LNCaP clone FGC (cell line): ENCODE data around the gene SLC29A1.

Experiments
- DNase-seq: peaks from one replicate; pipeline ENCODE4 v3.0.0-alpha.2; 2011; ENCODE audit warnings: low read depth
- H3K4me3 ChIP-seq: 2 replicates; pipeline ENCODE4 v1.5.1; 2011; ENCODE audit warnings: mild to moderate bottlenecking, low read depth, low read length, control low read depth
- TF ChIP-seq, protein P1 (sequence below): IDR thresholded peaks from 2 replicates; pipeline ENCODE4 v1.5.1; 2012; ENCODE audit warnings: mild to moderate bottlenecking; ENCODE audit not compliant: control insufficient read depth, insufficient read depth; ENCODE audit errors: extremely low read depth

Gene SLC29A1

DNA sequence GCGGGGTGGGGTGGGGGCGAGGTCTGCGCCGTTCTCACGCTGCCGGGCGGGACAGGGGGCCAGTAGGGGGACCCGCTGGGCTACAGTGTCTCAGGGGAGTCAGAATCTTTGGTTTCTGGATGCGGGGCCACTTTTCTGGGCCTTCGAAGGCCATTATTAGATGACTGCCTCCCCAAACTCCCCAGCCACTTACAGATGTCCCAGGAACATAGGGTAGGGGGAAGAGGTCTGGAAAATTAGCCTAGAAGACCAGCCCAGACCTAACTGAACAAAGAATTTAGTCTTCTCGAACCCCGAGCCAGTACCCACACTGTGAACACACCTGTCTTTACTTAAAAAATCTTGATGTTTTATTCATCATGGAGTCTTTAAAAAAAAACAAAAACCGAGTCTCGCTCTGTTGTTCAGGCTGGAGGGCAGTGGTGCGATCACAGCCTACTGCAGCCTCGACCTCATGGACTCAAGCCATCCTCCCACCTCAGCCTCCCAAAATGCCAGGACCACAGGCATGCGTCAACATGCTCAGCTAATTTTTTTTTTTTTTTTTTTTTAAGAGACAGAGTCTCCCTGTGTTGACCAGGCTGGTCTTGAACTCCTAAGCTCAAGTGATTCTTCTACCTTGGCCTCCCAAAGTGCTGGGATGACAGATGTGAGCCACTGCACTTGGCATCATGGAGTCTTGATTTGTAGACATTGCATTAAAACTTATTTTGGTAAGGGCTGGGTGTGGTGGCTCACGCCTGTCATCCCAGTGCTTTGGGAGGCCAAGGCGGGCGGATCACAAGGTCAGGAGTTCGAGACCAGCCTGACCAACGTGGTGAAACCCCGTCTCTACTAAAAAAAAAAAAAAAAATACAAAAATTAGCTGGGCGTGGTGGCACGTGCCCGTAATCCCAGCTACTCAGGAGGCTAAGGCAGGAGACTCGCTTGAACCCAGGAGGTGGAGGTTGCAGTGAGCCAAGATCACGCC is 3.3 kb upstream of the SLC29A1 start:
- TF ChIP-seq, protein P1, sequence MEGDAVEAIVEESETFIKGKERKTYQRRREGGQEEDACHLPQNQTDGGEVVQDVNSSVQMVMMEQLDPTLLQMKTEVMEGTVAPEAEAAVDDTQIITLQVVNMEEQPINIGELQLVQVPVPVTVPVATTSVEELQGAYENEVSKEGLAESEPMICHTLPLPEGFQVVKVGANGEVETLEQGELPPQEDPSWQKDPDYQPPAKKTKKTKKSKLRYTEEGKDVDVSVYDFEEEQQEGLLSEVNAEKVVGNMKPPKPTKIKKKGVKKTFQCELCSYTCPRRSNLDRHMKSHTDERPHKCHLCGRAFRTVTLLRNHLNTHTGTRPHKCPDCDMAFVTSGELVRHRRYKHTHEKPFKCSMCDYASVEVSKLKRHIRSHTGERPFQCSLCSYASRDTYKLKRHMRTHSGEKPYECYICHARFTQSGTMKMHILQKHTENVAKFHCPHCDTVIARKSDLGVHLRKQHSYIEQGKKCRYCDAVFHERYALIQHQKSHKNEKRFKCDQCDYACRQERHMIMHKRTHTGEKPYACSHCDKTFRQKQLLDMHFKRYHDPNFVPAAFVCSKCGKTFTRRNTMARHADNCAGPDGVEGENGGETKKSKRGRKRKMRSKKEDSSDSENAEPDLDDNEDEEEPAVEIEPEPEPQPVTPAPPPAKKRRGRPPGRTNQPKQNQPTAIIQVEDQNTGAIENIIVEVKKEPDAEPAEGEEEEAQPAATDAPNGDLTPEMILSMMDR: no peak
- no peak overlapping the region for H3K4me3 ChIP-seq
- no peak for DNase-seq

DNA sequence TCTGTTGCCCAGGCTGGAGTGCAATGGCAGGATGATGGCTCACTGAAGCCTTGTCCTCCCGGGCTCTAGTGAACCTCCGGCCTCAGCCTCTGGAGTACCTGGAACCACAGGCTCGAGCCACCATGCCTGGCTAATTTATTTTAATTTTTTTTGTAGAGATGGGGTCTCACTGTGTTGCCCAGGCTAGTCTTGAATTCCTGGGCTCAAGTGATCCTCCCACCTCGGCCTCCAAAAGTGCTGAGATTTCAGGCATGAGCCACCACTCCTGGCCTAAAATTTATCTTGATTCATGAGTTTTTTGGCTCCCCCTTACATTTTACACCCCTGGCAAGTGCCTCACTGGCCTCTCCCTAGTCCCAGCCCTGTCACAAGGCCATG is 2.5 kb upstream of the SLC29A1 start:
- no peak overlapping the region for H3K4me3 ChIP-seq
- no peak for DNase-seq
- TF ChIP-seq, protein P1: no peak

DNA sequence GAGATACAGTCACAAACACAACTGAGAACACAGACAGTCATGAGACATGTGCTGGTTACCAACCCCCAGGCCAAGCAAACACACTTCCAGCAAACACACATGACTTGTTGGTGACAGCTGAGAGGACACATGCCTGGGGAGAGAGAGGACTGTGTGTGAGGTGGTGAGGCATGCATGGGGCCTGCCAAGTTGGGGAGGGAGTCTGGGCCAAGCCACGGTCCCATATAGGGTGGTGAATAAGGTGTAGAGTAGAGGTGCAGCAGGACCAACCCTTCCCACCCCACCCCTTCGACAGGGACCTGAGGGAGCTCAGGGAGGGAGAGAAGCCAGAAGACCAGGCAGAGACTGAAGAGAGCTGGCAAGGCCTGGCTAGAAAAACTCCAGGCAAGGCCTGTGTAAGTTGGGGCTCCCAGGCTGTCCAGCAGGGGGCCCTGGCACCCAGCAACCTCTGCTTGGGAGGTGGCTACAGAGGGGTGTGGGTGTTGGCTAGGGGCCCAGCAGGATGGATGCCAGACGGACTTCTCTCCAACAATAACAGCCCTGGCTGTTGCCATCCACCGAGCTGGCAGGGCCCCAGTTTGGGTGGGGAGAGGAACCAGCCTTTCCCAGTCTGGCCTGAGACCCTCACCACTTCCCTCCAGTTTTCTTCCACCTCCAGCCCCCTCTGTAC is 2.0 kb upstream of the SLC29A1 start:
- TF ChIP-seq, protein P1: peak; percentile 49
- DNase-seq: peak; percentile 32
- H3K4me3 ChIP-seq: no peak overlapping the region

DNA sequence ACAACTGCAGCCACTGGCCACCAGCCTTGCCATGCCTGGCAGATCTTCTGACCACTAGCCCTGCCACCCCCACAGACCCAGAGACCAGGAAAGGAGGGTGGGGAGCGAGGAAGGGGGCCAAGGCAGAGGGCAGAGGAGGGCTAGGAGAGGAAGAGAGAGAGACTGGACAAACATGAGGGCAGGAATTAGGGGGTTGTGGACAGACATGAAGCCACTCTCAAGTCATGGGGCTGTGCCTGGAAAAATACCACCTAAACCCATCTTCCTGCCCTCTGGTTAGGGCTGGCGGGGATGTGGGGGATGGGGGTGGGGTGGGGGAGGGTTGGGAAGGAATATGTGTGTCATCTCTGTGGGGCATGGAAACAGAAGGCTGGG is 1.4 kb upstream of the SLC29A1 start:
- H3K4me3 ChIP-seq: no peak overlapping the region
- TF ChIP-seq, protein P1: no peak
- no peak for DNase-seq

DNA sequence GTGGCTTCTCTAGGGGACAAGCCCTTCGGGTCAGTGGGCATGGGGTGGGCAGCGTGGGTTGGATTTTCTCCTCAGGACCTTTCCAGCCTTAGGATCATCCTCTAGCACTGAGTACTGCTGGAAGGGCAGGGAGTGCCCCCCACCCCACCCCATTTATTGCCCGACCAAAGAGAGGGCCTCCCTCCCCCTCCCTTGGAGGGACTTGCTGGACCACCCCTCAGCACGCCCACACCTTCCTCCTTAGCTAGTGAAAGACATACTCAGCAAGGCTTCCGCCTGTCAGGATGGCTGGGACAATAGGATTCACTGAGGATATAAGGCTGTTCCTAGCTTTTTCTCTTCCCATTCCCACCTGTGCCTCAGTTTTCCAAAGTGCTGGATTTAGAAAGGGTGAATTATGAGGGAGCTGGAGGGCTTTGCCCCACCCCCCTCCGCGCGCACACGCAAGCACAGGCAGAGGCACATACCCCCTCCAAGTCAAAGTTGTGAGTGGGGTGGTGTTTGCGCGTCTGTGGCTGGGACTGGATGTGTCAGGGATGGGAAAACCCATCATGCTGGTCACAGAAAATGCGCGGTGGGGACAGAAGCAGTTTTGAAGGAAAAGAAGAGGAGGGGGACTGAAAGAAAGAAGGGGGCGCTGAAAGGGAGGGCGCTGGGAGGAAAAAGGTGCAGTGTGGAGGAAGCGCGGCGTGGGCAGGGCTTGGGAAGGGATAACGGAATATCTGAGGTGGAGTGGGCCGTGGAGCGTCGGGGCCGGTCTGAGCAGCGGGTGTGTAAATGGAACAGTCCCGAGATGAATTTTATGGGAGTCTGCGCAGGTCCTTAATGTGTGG is 693 bp upstream of the SLC29A1 start:
- TF ChIP-seq, protein P1: no peak
- DNase-seq: no peak
- peak overlapping the region; percentile 65 for H3K4me3 ChIP-seq

DNA sequence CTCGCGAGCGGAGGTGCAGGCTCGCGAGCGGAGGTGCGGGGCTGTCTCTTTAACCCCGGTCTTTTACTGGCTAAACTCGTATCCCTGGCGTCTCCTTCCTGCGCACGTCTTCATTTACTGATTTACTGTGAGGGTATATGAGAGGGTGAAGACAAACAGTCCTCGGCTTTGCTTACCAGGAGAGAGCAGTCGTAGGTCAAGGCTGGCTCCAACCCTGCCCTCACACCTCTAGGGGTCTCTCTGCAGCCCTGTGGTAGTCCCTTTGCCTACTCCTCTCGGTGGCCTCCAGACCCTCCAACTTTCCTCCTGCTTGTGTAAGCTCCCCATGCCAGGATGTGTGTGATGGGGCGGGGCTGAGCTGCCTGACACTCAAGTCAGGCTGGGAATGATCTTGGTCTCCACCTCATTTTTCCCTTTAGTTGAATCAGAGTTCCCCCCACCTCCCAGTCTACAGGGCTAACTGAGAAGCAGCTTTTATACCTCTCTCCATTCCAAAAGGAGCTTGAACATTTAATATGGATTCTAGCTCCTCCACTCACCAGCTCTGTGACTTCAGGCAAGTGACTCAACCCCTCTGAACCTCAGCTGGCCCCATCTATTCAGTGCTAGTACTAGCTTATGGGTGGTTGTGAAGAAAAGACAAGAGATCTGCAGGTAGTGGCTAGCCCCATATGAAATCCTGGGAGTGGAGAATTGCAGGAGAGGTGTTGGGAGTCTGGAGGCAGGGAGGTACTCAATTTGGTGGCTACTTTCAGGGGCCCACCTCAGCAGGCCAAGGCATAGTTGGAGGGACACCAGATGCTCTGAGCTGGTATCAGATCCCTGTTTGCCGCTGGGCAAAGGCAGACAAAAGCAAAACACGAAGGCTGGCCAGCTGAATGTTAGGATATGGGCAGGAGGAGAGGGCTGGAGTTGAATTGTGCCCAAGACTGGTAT is 902 bp downstream of the SLC29A1 start:
- TF ChIP-seq, protein P1: no peak
- H3K4me3 ChIP-seq: peak overlapping the region; percentile 65
- DNase-seq: no peak
